Measurements from ENCODE around the gene SLC9C1.

DNA sequence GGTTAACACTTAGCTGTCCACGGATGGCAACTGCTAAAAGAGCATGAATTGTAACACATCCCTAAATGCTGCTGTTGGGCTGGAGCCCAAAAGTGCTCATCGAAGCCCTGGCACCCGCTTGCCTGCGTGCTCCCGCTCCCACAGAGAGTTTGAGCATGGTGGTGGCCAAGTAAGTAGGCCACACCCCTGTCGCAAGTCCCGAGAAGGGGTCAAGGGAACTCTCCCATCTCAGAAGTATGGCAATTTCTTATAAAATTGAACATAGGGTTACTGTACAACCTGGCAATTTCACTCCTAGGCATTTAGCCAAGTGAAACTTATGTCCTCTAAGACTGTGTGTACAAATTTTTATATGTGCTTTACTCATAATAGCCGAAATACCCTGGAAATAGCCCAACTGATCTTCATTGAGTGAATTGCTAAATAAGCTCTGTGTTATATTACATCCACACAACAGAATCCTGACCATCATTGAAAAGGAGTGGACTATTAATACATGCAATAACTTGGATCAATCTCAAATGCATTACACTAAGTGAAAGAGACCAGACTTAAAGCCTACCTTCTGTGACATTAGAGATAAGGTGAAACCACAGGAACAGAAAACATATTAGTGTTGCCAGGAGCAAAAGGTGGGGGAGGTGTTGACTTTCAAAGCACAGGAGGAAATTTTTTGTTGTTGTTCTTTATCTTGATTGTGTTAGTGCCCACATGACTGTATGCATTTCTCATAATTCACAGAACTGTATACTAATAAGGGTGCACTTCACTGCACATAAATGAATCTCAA lies 159.5 kb downstream of the SLC9C1 start:
- no peak for TF ChIP-seq POLR2A (IDR thresholded peaks at IDR 0.05)
- TF ChIP-seq, protein P1, sequence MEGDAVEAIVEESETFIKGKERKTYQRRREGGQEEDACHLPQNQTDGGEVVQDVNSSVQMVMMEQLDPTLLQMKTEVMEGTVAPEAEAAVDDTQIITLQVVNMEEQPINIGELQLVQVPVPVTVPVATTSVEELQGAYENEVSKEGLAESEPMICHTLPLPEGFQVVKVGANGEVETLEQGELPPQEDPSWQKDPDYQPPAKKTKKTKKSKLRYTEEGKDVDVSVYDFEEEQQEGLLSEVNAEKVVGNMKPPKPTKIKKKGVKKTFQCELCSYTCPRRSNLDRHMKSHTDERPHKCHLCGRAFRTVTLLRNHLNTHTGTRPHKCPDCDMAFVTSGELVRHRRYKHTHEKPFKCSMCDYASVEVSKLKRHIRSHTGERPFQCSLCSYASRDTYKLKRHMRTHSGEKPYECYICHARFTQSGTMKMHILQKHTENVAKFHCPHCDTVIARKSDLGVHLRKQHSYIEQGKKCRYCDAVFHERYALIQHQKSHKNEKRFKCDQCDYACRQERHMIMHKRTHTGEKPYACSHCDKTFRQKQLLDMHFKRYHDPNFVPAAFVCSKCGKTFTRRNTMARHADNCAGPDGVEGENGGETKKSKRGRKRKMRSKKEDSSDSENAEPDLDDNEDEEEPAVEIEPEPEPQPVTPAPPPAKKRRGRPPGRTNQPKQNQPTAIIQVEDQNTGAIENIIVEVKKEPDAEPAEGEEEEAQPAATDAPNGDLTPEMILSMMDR (IDR thresholded peaks at IDR 0.05): no peak
